Activated CD8-positive, alpha-beta memory T cell treated with anti-CD3 and anti-CD28 coated beads, Interleukin-2, amount 50 U/mL, for 1 hour (primary cell): Measurements from ENCODE around the gene AMDHD2.
"Not testable (repeated sequence)": the region's sequence is repeated elsewhere in the genome, so short reads cannot be mapped to it uniquely, and the experiment has no call there.

Experiments
- DNase-seq: peaks from one replicate; pipeline ENCODE4 v3.0.0-alpha.2; 2020; ENCODE audit errors: extremely low read depth

Gene AMDHD2

GRCh38 chr16:2580143-2580542, 60.0 kb downstream of the AMDHD2 start:
- DNase-seq, result not testable (repeated sequence)

DNA sequence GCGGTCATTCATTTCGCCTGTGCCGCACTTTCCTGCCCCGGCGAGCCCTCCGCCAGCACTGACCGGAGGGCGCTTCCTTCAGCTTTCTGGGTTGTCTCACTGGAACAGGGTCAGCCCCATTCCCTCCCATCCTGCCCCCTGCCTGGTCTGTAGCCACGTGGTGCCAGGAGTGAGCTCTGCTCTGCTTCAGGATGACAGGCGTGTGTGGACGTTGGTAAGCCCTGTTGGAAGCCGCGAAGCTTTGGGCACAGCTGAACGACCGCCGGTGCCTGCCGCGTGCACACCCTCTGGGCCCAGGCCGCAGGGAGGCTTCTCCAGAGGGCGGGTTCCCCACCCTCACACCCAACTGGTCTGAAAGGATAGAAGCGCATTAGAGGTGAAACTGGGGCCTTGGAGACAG, 60.6 kb downstream of the AMDHD2 start:
- DNase-seq, result not testable (repeated sequence)
